Inflammatory macrophage treated with lipopolysaccharide for 1 hour (primary cell): ENCODE measurements around the gene SKAP1.
A peak's percentile ranks its signal among the peaks of the same experiment; 100 is the strongest.

Source experiments
- DNase-seq, 2 donors: peaks; one replicate each; pipeline ENCODE4 v3.0.0-alpha.2; 2020 to 2022

The SKAP1 gene

GRCh38 chr17:48129981-48130380, 300.0 kb downstream of the SKAP1 start:
- DNase-seq, result no peak

GRCh38 chr17:48128400-48128799, 301.6 kb downstream of the SKAP1 start:
- no peak for DNase-seq

DNA sequence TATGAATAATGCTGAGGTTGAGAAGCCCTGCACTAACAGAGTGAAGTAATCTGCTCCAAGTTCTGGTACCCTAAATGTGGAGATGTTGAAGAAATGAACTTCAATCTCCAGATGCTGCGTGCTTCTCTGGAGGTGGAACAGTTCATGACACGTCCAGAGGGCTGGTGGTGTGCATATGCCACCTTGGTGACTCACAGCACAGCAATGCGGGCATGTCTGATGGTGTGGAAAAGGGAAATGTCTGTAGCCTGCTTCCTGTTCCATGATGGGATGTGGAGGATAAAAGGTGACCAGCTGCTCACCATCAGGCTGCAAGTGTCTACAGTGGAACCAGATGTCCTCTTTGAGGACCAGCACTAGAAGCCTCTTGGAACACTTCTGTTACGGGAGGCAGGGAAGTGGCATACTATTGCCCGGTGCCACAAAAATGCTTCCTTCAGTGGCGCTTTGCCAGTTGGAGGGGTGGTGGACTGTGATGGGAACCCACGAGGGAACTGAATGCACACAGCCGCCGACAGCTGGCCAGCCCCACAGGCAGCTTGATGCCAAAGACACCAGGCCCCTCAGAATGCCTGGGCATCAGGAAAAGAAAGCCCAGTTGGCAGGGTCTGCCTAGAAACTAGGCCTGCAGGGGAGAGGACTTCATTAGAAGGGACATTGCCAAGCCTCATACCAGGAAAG, 302.5 kb downstream of the SKAP1 start:
- DNase-seq, result no peak

DNA sequence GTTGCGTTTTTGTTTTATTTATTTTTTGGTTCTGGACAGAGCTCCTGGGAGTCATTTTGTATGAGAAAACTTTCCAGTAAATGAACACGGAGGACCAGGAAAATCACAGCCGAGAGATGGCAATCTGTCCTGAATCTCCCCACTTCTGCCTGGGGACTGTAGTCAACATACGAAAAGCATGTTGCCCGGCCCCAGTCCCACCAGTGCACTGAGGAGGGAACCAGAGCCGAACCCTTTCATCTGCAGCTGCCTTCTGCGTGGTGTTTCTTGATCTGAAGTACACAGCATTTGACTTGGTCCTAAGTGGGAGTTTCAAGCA, 303.5 kb downstream of the SKAP1 start:
- no peak for DNase-seq

- no peak for DNase-seq
Observed at GRCh38 chr17:48125829-48126531, 304.0 kb downstream of the SKAP1 start.

GRCh38 chr17:48123776-48124388, 306.1 kb downstream of the SKAP1 start:
- DNase-seq, result no peak

- DNase-seq, result no peak
Observed at GRCh38 chr17:48123111-48123510, 306.9 kb downstream of the SKAP1 start.

DNA sequence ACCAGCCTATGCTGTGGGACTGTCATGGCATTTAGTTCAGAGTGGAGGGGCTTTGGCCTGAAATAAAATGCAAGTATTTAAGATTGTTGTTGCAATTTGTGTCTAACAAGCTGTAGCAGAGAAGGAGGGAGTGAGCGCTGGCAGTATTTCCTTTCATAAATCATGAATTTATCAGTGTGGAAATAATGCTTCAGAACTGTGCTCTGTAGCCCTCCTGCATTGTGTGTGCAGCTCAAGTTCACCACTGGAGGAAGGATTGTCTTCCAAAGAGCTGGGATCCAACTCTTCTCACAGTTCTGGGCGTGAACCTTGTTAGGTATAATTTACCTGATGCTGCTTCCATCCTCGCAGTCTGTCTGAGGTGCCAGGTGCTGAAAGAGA, 307.4 kb downstream of the SKAP1 start:
- no peak for DNase-seq

DNA sequence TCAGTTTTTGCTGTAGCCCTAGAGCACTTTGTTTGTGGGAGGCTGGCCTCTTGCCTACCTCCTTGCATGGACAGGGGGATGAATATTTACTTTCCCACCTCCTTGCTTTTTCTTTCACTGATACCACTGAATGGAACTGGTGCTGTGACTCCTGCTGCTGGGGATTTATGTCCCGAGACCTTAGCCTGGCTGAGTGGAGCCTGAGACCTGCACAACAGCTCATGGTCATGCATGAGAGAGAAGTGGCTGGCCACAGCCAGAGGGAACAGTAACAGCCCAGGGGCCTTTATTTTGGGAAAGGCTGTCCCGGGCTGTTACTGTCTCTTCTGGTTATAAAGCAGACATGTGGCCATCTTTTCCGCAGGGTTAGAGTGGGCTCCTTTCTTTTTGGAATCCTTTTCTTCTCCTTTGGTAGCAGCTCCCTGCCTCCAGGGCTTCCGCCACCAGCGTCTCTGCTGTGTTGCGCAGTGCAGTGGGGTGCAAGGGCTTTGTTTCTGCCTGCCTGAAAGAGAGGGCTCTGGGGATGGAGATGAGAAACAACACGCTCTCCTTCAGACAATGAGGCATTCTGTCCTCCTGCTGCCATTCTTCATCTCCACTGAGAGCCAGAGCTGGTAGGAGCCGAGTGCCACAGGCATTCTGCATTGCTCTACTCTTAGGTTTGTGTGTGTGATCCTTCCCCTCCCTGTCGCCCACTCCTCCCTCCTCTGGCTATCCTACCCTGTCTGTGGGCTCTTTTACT, 307.9 kb downstream of the SKAP1 start:
- no peak for DNase-seq

DNA sequence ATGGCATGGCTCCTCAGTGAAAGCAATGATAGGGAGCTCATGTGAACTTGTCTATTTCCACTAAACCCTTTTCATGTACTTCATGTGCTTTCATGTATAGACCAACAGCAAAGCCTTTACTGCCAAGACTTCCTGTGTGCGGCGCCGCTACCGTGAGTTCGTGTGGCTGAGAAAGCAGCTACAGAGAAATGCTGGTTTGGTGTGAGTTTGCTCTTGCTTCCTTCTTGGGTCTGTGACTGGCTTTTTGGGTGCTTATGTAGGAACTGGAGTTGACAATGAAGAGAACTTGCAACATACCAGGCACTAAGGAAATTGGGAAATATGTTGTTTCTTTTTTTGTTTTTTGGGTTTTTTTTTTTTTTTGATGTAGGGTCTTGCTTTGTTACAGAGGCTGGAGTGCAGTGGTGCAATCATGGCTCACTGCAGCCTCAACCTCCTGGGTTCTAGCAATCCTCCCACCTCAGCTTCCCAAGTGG, 316.8 kb downstream of the SKAP1 start:
- DNase-seq, result peak; percentile 78 to 84

DNA sequence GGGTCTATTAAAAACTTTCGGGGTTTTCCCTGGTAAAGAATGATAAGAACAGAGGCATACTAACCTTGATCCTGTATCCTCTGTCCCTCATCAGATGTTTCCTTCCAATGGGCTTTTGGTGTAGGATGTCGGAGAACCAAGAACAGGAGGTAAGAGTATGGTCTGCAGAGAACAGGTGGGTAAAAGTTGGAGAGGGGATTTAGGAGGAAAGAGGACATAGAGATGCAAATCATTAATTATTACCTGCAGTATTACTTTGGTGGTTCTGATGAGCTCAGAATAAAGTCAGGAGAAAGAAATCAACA, 318.1 kb downstream of the SKAP1 start:
- no peak for DNase-seq

GRCh38 chr17:48110761-48111160, 319.3 kb downstream of the SKAP1 start:
- DNase-seq, result peak; percentile 14 to 43

- DNase-seq, result peak; percentile 82 to 84
Observed at GRCh38 chr17:48107137-48108055, 322.6 kb downstream of the SKAP1 start, which contains the start of gene SNX11. SNX11 (plus strand) TSS chr17:48107766; CDS start chr17:48112044, 4,278 bp downstream.

DNA sequence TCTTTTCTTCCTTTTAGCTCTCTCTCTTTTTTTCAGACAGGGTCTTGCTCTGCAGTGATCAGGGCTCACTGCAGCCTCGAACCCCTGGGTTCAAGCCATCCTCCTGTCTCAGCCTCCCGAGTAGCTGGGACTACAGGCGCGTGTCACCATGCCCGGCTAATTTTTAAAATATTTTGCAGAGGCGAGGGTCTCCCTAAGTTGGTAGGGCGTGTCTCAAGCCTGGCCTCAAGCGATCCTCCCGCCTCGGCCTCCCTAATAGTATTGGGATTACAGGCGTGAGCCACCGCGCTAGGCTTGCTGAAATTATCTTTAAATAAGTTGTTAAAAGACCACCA, 323.2 kb downstream of the SKAP1 start:
- DNase-seq, result no peak

- no peak for DNase-seq
Observed at GRCh38 chr17:48104440-48104839, 325.6 kb downstream of the SKAP1 start.

- peak; percentile 21 to 66 for DNase-seq
Observed at GRCh38 chr17:48102798-48103715, 327.0 kb downstream of the SKAP1 start.

GRCh38 chr17:48102043-48102750, 327.8 kb downstream of the SKAP1 start:
- DNase-seq, result peak; percentile 2 to 8

GRCh38 chr17:48101012-48101720, 328.8 kb downstream of the SKAP1 start, which contains the start of gene CBX1:
CBX1 (minus strand) TSS chr17:48101478; CDS start chr17:48077004, 24,474 bp downstream.
- peak; percentile 83 to 90 for DNase-seq

DNA sequence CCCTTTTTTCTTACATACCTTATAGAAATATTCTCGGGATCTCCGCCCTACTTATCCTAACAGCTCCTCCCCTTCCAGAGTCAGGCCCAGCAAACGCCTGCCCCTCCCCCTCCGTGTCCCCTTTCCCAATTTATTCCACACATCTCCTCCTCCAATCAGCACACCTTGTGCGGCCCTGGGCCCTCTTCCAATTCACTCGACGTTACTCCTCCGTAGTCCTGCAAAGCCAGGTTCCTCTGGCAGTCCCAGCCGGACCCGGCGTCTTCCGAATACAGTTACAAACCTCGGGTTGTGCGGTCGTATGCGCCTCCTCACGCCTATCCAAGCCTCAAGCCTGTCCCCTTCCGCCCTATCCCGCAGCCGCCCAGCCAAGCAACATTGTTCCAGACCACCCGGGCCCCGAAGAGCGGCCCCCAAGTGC, 329.4 kb downstream of the SKAP1 start:
- DNase-seq, result peak in 1 of 2 donors; percentile 5

- DNase-seq, result no peak
Observed at GRCh38 chr17:48100160-48100559, 329.9 kb downstream of the SKAP1 start.
